Bronchial epithelial cell (primary cell): Measurements from ENCODE around the gene FAM53A. TPM values are rescaled to one million over a fixed set of nuclear protein-coding genes. Genes with fewer than 3 reads are reported as not detected.

Experiments
- DNase-seq: peaks from one replicate; pipeline ENCODE4 v3.0.0-alpha.2; 2010; ENCODE audit warnings: low read depth
- FAIRE-seq: peaks from 2 replicates; lab custom pipeline; 2011; peaks lifted over from hg19 to GRCh38; lab: Jason Lieb, UNC
- H3K27me3 ChIP-seq: 2 replicates; pipeline ENCODE4 v1.5.1; 2011; ENCODE audit warnings: low read length; ENCODE audit not compliant: control insufficient read depth, insufficient read depth
- H3K36me3 ChIP-seq: 2 replicates; pipeline ENCODE4 v1.5.1; 2011; ENCODE audit warnings: low read length; ENCODE audit not compliant: control insufficient read depth, insufficient read depth
- H3K4me3 ChIP-seq: 2 replicates; pipeline ENCODE4 v1.5.1; 2011; ENCODE audit warnings: mild to moderate bottlenecking, low read depth, low read length, control low read depth
- CTCF ChIP-seq: IDR thresholded peaks from 2 replicates; pipeline ENCODE4 v1.5.1; 2011; ENCODE audit warnings: mild to moderate bottlenecking, moderate library complexity, low read length, control low read depth, inconsistent platforms; ENCODE audit not compliant: insufficient read depth, severe bottlenecking
- total RNA-seq: library from RNA; depleted of rRNA; stranded (reverse); fragments of >200 nt; gene quantifications from 2 replicates; pipeline ENCODE4 v1.2.1, GENCODE V29; 2014

The FAM53A gene
- total RNA-seq, 1 donor from 2014 or later = 0.79 TPM

- FAIRE-seq = no peak
- TF ChIP-seq CTCF = no peak
- Histone ChIP-seq H3K27me3 (no peaks in the 10 kb centered on the region), H3K36me3 (no peaks in the 10 kb centered on the region), H3K4me3 (no peak overlapping the region)
- no peak for DNase-seq
Measured at GRCh38 chr4:1626151-1626550, 58.0 kb downstream of the FAM53A start.

GRCh38 chr4:1625600-1626138 lies 58.4 kb downstream of the FAM53A start:
- H3K27me3 ChIP-seq = no peaks in the 10 kb centered on the region
- no peak for DNase-seq
- no peaks in the 10 kb centered on the region for H3K36me3 ChIP-seq
- no peak overlapping the region for H3K4me3 ChIP-seq
- no peak for FAIRE-seq
- no peak for TF ChIP-seq CTCF

- DNase-seq = no peak
- TF ChIP-seq CTCF = no peak
- Histone ChIP-seq H3K36me3 (no peaks in the 10 kb centered on the region), H3K27me3 (no peaks in the 10 kb centered on the region), H3K4me3 (no peak overlapping the region)
- FAIRE-seq = no peak
Measured at GRCh38 chr4:1624519-1624910, 59.6 kb downstream of the FAM53A start.

GRCh38 chr4:1623821-1624518 lies 60.1 kb downstream of the FAM53A start:
- DNase-seq = no peak
- FAIRE-seq = no peak
- Histone ChIP-seq H3K36me3 (no peaks in the 10 kb centered on the region), H3K4me3 (no peak overlapping the region), H3K27me3 (no peaks in the 10 kb centered on the region)
- TF ChIP-seq CTCF = no peak

- DNase-seq (no peak), FAIRE-seq (no peak)
- H3K36me3 ChIP-seq = no peaks in the 10 kb centered on the region
- no peak overlapping the region for H3K4me3 ChIP-seq
- no peaks in the 10 kb centered on the region for H3K27me3 ChIP-seq
- no peak for TF ChIP-seq CTCF
Measured at GRCh38 chr4:1623400-1623799, 60.7 kb downstream of the FAM53A start.
